AG04449 (cell line): ENCODE results near the gene OPALIN.
A peak's percentile ranks its signal among the peaks of the same experiment; 100 is the strongest.

Experiments used
- CTCF ChIA-PET: fragments of 350-600 bp; formaldehyde crosslinking; extraction: SDS; loops from one replicate; lab custom pipeline; 2021; ENCODE audit warnings: antibody characterized with exemption; lab: Yijun Ruan, JAX
- POLR2A ChIA-PET: fragments of 400-600, 350-600 bp; formaldehyde crosslinking; extraction: SDS; loops from one replicate; lab custom pipeline; 2020; ENCODE audit warnings: antibody characterized with exemption, inconsistent platforms; lab: Yijun Ruan, JAX
- DNase-seq: peaks from one replicate; pipeline ENCODE4 v3.0.0-alpha.2; 2010; ENCODE audit warnings: low read depth, low spot score
- H3K4me3 ChIP-seq: 2 replicates; pipeline ENCODE4 v1.5.1; 2011; ENCODE audit warnings: low read depth, mild to moderate bottlenecking, control low read depth, low read length
- TF ChIP-seq, protein P1 (sequence below): IDR thresholded peaks from one replicate; pipeline ENCODE4 v1.5.1; 2011; ENCODE audit warnings: mild to moderate bottlenecking, moderate library complexity, low read length, control low read depth, inconsistent platforms; ENCODE audit not compliant: insufficient read depth; ENCODE audit errors: missing control alignments

The OPALIN gene

DNA sequence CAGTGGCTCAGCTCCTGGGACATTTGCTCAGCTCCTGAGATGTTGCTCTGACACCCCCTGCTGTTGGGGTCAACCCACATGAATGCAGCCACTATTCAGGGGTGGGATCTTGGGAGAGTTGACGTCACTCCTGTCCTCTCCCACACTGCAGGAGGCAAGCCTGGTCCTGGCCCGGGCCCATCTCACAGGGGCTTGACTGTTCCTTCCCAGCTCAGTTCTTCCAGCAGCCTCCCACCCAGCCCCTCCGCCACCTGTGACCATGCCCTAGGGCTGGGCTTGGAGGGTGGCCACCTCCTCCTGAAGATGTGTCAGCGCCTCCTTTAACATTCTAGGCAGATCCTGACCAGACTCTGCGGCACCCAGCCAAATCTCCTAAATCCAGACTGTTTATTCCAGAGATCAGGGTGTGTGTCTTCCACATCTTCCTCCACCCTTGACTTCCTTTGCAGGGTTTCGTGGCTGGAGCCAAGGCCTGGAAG lies 19.1 kb upstream of the OPALIN start:
- POLR2A ChIA-PET, result no interaction called here
- CTCF ChIA-PET, result interaction anchor here (0.7 to 12.5 kb wide), 13 partner anchors 7 to 833 kb away, joined by 3 to 253 read pairs (median 3); partner anchors contain the start of gene TLL2
- DNase-seq, result no peak
- H3K4me3 ChIP-seq, result no peak overlapping the region
- TF ChIP-seq, protein P1, sequence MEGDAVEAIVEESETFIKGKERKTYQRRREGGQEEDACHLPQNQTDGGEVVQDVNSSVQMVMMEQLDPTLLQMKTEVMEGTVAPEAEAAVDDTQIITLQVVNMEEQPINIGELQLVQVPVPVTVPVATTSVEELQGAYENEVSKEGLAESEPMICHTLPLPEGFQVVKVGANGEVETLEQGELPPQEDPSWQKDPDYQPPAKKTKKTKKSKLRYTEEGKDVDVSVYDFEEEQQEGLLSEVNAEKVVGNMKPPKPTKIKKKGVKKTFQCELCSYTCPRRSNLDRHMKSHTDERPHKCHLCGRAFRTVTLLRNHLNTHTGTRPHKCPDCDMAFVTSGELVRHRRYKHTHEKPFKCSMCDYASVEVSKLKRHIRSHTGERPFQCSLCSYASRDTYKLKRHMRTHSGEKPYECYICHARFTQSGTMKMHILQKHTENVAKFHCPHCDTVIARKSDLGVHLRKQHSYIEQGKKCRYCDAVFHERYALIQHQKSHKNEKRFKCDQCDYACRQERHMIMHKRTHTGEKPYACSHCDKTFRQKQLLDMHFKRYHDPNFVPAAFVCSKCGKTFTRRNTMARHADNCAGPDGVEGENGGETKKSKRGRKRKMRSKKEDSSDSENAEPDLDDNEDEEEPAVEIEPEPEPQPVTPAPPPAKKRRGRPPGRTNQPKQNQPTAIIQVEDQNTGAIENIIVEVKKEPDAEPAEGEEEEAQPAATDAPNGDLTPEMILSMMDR, result no peak

DNA sequence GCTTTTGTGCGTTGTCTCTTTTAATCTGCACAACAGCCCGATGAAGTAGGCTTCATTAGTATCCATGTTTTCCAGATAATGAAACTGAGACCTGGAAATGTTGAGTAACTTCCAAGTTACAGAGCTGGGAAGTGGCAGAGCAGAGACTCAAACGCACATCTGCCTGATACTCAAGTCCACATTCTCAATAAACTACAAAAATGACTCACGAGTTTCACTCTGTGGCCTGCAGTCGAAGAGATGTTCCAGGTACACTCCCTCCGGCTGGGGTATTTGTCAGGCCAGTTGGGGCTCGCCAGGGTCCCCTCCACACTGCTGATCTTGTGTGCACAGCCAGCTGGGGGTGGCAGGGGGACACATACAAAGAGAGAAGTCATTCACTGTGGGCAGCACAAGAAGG lies 17.7 kb upstream of the OPALIN start:
- POLR2A ChIA-PET, result no interaction called here
- CTCF ChIA-PET, result interaction anchor here (0.9 to 12.5 kb wide), 13 partner anchors 8 to 834 kb away, joined by 3 to 253 read pairs (median 4); partner anchors contain the start of gene TLL2
- TF ChIP-seq, protein P1, result no peak
- H3K4me3 ChIP-seq, result no peak overlapping the region
- DNase-seq, result no peak

DNA sequence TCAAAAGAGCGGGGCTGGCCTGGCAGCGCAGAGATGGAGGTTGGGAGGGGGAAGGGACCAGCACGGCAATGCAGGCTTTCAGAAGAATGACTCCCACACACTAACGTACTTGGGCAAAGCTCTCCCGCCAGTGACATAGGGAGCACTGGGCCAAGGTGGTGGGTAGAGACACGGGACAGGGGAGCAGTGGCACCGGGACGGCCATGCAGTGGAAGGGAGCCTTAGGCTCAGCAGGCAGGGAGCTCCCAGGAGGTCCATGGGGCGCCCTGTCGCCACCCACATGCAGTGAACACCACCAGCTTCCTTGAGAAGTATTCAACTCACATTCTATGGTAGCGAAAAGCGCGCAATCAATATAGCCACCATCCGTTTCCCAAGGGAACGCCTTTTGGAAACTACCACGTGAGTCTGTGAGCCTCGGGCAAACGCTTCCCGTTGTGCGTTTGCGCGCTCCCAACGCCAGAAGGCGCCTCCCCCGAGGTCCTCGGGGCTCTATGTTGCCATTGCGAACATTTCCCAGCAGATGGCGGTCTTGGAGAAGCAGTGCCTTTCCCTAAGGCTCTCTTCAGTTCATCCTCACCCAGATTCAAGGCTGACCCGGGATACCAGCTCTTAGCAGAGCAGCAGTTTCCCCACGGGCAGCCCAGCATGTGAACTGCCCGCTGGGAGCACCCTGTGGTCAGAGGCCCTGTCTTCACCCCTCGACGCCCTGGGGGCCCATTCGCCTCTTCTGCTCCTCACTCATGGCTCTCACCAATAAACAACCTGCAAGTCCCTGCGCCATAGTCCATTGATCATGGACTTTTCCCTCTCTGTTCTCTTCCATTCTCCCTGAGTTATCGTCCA lies 16.4 kb upstream of the OPALIN start:
- no peak for DNase-seq
- POLR2A ChIA-PET, result interaction anchor here (0.7 to 1.2 kb wide), 3 partner anchors 137 to 457 kb away, joined by 4 to 5 read pairs (median 4); no protein-coding TSS in a partner anchor
- CTCF ChIA-PET, result interaction anchor here (0.6 to 12.5 kb wide), 51 partner anchors 10 to 860 kb away, joined by 3 to 253 read pairs (median 5); partner anchors contain the start of genes LCOR, OPALIN and TLL2
- TF ChIP-seq, protein P1, result peak; percentile 97
- H3K4me3 ChIP-seq, result peak overlapping the region; percentile 58

DNA sequence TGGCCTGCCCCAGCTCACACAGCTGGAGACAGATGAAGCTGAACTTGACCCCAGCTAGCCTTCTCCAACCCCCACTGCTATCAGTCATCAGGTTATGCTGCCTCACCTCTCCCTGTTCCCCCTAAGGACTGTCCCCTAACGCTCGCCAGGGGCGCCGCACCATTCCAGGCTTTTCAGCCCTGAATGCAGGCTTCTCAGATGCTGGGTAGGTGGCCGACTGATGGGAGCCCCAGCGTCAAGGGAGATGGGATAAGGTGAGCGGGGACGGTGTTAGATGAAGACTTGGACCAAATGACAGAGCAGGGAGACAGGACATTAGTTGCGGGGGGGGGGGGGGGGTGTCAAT lies 15.8 kb upstream of the OPALIN start:
- POLR2A ChIA-PET, result interaction anchor here (0.7 to 1.2 kb wide), 2 partner anchors 138 to 300 kb away, joined by 4 to 5 read pairs; no protein-coding TSS in a partner anchor
- DNase-seq, result no peak
- H3K4me3 ChIP-seq, result peak overlapping the region; percentile 58
- TF ChIP-seq, protein P1, result no peak
- CTCF ChIA-PET, result interaction anchor here (0.6 to 12.5 kb wide), 46 partner anchors 9 to 860 kb away, joined by 3 to 253 read pairs (median 5); partner anchors contain the start of genes OPALIN and TLL2

DNA sequence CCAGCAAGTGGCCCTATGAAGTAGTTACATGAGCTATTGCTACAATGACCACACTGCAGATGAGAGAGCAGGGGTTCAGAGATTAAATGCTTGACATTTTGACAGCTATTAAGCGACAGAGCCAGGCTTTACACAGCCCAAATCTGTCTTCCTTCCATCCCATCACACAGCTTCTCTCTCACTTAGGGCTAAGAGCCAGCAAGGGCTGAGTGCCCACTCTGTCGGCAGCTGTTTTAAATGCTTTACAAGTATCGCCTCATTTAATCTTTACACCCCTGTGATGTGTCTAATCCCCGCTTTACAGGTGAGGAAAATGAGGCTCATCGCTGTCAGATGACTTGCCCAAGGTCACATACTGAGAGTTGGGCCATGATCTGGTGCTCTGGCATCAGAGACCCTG lies 15.2 kb upstream of the OPALIN start:
- ChIA-PET POLR2A (interaction anchor here (1.2 kb wide), 1 partner anchor 138 kb away, joined by 4 read pairs; no protein-coding TSS in a partner anchor), CTCF (interaction anchor here (0.6 to 12.5 kb wide), 16 partner anchors 9 to 837 kb away, joined by 3 to 253 read pairs (median 8); partner anchors contain the start of genes OPALIN and TLL2)
- DNase-seq, result no peak
- no peak overlapping the region for H3K4me3 ChIP-seq
- TF ChIP-seq, protein P1, result no peak
